Gastrocnemius medialis (tissue), 4 donors: Measurements from ENCODE around the gene PTPN7. TPM values are rescaled to one million over a fixed set of nuclear protein-coding genes. Genes with fewer than 3 reads are reported as not detected.

ENCODE experiments used
- ATAC-seq, 2 donors: fragments of 150-250 bp; one replicate each; pipeline ENCODE4 v1.9.1; 2016
- DNase-seq, 2 donors: peaks; one replicate each; pipeline ENCODE4 v3.0.0-alpha.2; 2019
- H3K27ac ChIP-seq, 4 donors: fragments of 200-600 bp; sonication (generic); 1 replicate in 1 of 4; 2 replicates in 3 of 4; pipeline ENCODE4 v1.5.1; 2016 to 2018; ENCODE audit warnings: mild to moderate bottlenecking in 2 of 4, moderate library complexity in 1 of 4
- H3K27me3 ChIP-seq, 3 donors: fragments of 200-600 bp; sonication (generic) in 2 of 3; 1 replicate in 1 of 3; 2 replicates in 2 of 3; pipeline versions ENCODE4 v1.5.1 to v1.6.0; 2016 to 2019; ENCODE audit warnings: mild to moderate bottlenecking in 1 of 3, moderate library complexity in 1 of 3
- H3K36me3 ChIP-seq, 2 donors: fragments of 200-600 bp; sonication (generic) in 1 of 2; one replicate each; pipeline ENCODE4 v1.5.1; 2017 to 2018
- H3K4me1 ChIP-seq, 2 donors: fragments of 200-600 bp; sonication (generic) in 1 of 2; one replicate each; pipeline ENCODE4 v1.5.1; 2016 to 2017; ENCODE audit warnings: mild to moderate bottlenecking in 2 of 2
- H3K4me3 ChIP-seq, 4 donors: fragments of 200-600 bp; sonication (generic) in 3 of 4; 1 replicate in 1 of 4; 2 replicates in 3 of 4; pipeline ENCODE4 v1.5.1; 2016 to 2019; ENCODE audit warnings: mild to moderate bottlenecking in 2 of 4
- H3K9me3 ChIP-seq, 3 donors: fragments of 200-600 bp; sonication (generic) in 2 of 3; 1 replicate in 1 of 3; 2 replicates in 2 of 3; pipeline ENCODE4 v1.5.1; 2016 to 2019
- POLR2A ChIP-seq, 2 donors: fragments of 450-650 bp; IDR thresholded peaks; one replicate each; pipeline ENCODE4 v1.6.1; 2017; ENCODE audit warnings: antibody characterized with exemption in 2 of 2, mild to moderate bottlenecking in 2 of 2, moderate library complexity in 2 of 2
- in situ Hi-C, 4 donors: fragments of 200-750 bp; cut with MboI; loops; one replicate each; pipeline versions ENCODE4 v1.15.0 to v1.8.0; 2017; ENCODE audit warnings: low sequenced_read_pairs in 4 of 4
- intact Hi-C: fragments of 100-400 bp; cut with DNase I; formaldehyde crosslinking; loops from one replicate; pipeline ENCODE4 v1.15.1; 2023; ENCODE audit warnings: low total_unique reads
- total RNA-seq, 4 donors: library from RNA; depleted of rRNA; stranded (reverse); fragments of >200 nt; gene quantifications; one replicate each; pipeline versions ENCODE4 v1.1.0 to v1.2.3, GENCODE V29; 2016
- TF ChIP-seq, protein P1 (sequence below), 5 experiments: fragments of 450-650 bp in 3 of 5; fragments of 200-600 bp in 2 of 5; sonication (generic) in 2 of 5; IDR thresholded peaks in 4 of 5; conservative IDR thresholded peaks in 1 of 5; 1 replicate in 4 of 5; 2 replicates in 1 of 5; pipeline ENCODE4 v1.5.1; 2016 to 2019; ENCODE audit warnings: antibody characterized with exemption in 5 of 5, mild to moderate bottlenecking in 3 of 5, moderate library complexity in 3 of 5

Gene PTPN7
- total RNA-seq, 4 donors from 2014 or later = 0.19 to 0.76 (median 0.49) TPM

GRCh38 chr1:202154766-202155477 lies 5.5 kb downstream of the PTPN7 start:
- intact Hi-C loops = no loop called here
- H3K27ac ChIP-seq = no peak overlapping the region
- H3K9me3 ChIP-seq = no peaks in the 10 kb centered on the region
- no peaks in the 10 kb centered on the region for H3K36me3 ChIP-seq
- no peak overlapping the region for H3K4me3 ChIP-seq
- no peaks in the 10 kb centered on the region for H3K27me3 ChIP-seq
- DNase-seq (peak; percentile 31 to 44), ATAC-seq (peak; percentile 86 to 88)
- TF ChIP-seq POLR2A (IDR thresholded peaks at IDR 0.05) = no peak
- TF ChIP-seq, protein P1, sequence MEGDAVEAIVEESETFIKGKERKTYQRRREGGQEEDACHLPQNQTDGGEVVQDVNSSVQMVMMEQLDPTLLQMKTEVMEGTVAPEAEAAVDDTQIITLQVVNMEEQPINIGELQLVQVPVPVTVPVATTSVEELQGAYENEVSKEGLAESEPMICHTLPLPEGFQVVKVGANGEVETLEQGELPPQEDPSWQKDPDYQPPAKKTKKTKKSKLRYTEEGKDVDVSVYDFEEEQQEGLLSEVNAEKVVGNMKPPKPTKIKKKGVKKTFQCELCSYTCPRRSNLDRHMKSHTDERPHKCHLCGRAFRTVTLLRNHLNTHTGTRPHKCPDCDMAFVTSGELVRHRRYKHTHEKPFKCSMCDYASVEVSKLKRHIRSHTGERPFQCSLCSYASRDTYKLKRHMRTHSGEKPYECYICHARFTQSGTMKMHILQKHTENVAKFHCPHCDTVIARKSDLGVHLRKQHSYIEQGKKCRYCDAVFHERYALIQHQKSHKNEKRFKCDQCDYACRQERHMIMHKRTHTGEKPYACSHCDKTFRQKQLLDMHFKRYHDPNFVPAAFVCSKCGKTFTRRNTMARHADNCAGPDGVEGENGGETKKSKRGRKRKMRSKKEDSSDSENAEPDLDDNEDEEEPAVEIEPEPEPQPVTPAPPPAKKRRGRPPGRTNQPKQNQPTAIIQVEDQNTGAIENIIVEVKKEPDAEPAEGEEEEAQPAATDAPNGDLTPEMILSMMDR (IDR thresholded peaks at IDR 0.05 in 4 of 5, conservative IDR thresholded peaks at IDR 0.05 in 1 of 5) = peak in 3 of 5 experiments; percentile 28 to 46 (median 31)
- H3K4me1 ChIP-seq = no peaks in the 10 kb centered on the region
- in situ Hi-C loops = no loop called here

- Histone ChIP-seq H3K4me1 (no peaks in the 10 kb centered on the region), H3K27me3 (no peaks in the 10 kb centered on the region), H3K27ac (no peak overlapping the region), H3K4me3 (no peak overlapping the region), H3K9me3 (no peaks in the 10 kb centered on the region), H3K36me3 (no peaks in the 10 kb centered on the region)
- in situ Hi-C loops (no loop called here), intact Hi-C loops (no loop called here)
- DNase-seq (no peak), ATAC-seq (no peak)
- TF ChIP-seq, protein P1 (IDR thresholded peaks at IDR 0.05 in 4 of 5, conservative IDR thresholded peaks at IDR 0.05 in 1 of 5) = no peak
- TF ChIP-seq POLR2A (IDR thresholded peaks at IDR 0.05) = no peak
These were observed 6.1 kb downstream of the PTPN7 start for GRCh38 chr1:202154148-202154765.

DNA sequence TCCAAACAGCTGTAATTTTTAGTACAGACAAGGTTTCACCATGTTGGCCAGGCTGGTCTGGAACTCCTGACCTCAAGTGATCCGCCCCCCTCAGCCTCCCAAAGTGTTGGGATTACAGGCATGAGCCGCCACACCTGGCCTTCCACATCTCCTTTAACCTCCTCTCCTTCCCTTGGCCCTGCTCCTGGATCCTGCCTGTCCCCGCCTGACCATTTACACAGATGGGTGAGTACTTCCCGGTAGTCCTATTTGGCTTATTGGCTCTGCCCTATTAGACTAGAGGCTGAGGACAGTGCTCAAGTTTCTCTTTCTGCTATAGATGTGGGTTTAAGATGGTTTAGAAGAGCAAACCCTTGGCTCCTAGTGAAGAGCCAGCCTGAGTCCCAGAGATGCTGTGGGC lies 7.1 kb downstream of the PTPN7 start:
- Histone ChIP-seq H3K4me1 (no peaks in the 10 kb centered on the region), H3K4me3 (no peak overlapping the region), H3K27ac (no peak overlapping the region), H3K36me3 (no peaks in the 10 kb centered on the region), H3K27me3 (no peaks in the 10 kb centered on the region), H3K9me3 (no peaks in the 10 kb centered on the region)
- intact Hi-C loops (no loop called here), in situ Hi-C loops (no loop called here)
- no peak for ATAC-seq
- DNase-seq = no peak
- TF ChIP-seq POLR2A (IDR thresholded peaks at IDR 0.05) = no peak
- TF ChIP-seq, protein P1 (IDR thresholded peaks at IDR 0.05 in 4 of 5, conservative IDR thresholded peaks at IDR 0.05 in 1 of 5) = no peak

DNA sequence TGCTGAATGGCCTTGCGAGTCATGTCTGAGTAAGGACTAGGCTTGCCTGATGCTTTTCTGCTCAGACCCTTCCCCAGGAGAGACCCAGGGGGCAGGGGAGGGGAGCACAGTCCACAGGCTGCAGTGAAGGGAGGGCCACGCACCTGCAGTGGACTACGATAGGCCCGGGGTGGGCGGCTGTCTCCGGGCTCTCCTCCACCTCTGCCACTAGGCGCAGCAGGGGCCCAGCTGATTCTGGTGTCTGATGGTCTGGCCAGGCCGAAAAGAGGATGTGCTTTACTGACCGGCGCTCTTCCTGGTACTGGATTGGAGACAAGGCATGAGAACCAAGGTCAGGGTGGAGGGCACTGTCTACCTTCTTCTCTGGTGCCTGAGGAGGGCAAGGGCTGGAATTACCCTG lies 8.0 kb downstream of the PTPN7 start:
- no peak overlapping the region for H3K4me3 ChIP-seq
- intact Hi-C loops = no loop called here
- in situ Hi-C loops = no loop called here
- H3K27me3 ChIP-seq = no peaks in the 10 kb centered on the region
- no peaks in the 10 kb centered on the region for H3K36me3 ChIP-seq
- H3K27ac ChIP-seq = no peak overlapping the region
- DNase-seq (no peak), ATAC-seq (no peak)
- H3K9me3 ChIP-seq = no peaks in the 10 kb centered on the region
- TF ChIP-seq, protein P1 (IDR thresholded peaks at IDR 0.05 in 4 of 5, conservative IDR thresholded peaks at IDR 0.05 in 1 of 5) = no peak
- TF ChIP-seq POLR2A (IDR thresholded peaks at IDR 0.05) = no peak
- no peaks in the 10 kb centered on the region for H3K4me1 ChIP-seq
